ENCODE data around the gene RAD18. TPM values are rescaled to one million over a fixed set of nuclear protein-coding genes. Genes with fewer than 3 reads are reported as not detected.
A peak's percentile ranks its signal among the peaks of the same experiment; 100 is the strongest.

Gene RAD18
- polyA plus RNA-seq, 1 experiment = 10.7 TPM

- H3K27me3 ChIP-seq (ENCODE audit: control insufficient read depth, insufficient read depth, low read length) = no peaks in the 10 kb centered on the region
- H3K4me3 ChIP-seq (ENCODE audit: low read depth, low read length) = no peak overlapping the region
- H3K9me3 ChIP-seq (ENCODE audit: control insufficient read depth, insufficient read depth, low read length) = no peaks in the 10 kb centered on the region; the same call in 1 of the 2 replicates
- CTCF ChIA-PET = interaction anchor here (0.9 to 2.7 kb wide), 2 partner anchors 13 to 83 kb away, joined by 3 to 26 read pairs; partner anchors contain the start of gene OXTR
- POLR2A ChIA-PET = no interaction called here
- TF ChIP-seq CTCF (IDR thresholded peaks at IDR 0.05; ENCODE audit: low read depth, low read length) = no peak
- H3K27ac ChIP-seq (ENCODE audit: low read depth, low read length) = peak overlapping the region; percentile 77
- no peak for DNase-seq (ENCODE audit: low read depth, low spot score)
Observed at GRCh38 chr3:8852511-8852910, 110.8 kb downstream of the RAD18 start.

GRCh38 chr3:8851703-8852102 is 111.6 kb downstream of the RAD18 start:
- no peak overlapping the region for H3K4me3 ChIP-seq (ENCODE audit: low read depth, low read length)
- peak overlapping the region; percentile 85 for H3K27ac ChIP-seq (ENCODE audit: low read depth, low read length)
- CTCF ChIA-PET = interaction anchor here (0.7 to 2.7 kb wide), 3 partner anchors 24 to 434 kb away, joined by 3 to 26 read pairs (median 3); partner anchors contain the start of gene OXTR
- POLR2A ChIA-PET = interaction anchor here (0.7 to 1.2 kb wide), 4 partner anchors 17 to 82 kb away, joined by 3 read pairs; partner anchors contain the start of gene OXTR
- H3K9me3 ChIP-seq (ENCODE audit: control insufficient read depth, insufficient read depth, low read length) = no peaks in the 10 kb centered on the region; the same call in 1 of the 2 replicates
- TF ChIP-seq CTCF (IDR thresholded peaks at IDR 0.05; ENCODE audit: low read depth, low read length) = no peak
- no peaks in the 10 kb centered on the region for H3K27me3 ChIP-seq (ENCODE audit: control insufficient read depth, insufficient read depth, low read length)
- DNase-seq (ENCODE audit: low read depth, low spot score) = peak; percentile 72

GRCh38 chr3:8848696-8849131 is 114.6 kb downstream of the RAD18 start:
- CTCF ChIA-PET = interaction anchor here (1.3 to 2.1 kb wide), 2 partner anchors 12 to 80 kb away, joined by 4 to 11 read pairs; partner anchors contain the start of gene OXTR

GRCh38 chr3:8847317-8847716 is 116.0 kb downstream of the RAD18 start:
- no peak for DNase-seq (ENCODE audit: low read depth, low spot score)
- POLR2A ChIA-PET = no interaction called here
- no peaks in the 10 kb centered on the region; the same call in 1 of the 2 replicates for H3K9me3 ChIP-seq (ENCODE audit: control insufficient read depth, insufficient read depth, low read length)
- H3K27ac ChIP-seq (ENCODE audit: low read depth, low read length) = no peak overlapping the region
- no peak overlapping the region for H3K4me3 ChIP-seq (ENCODE audit: low read depth, low read length)
- no peak for TF ChIP-seq CTCF (IDR thresholded peaks at IDR 0.05; ENCODE audit: low read depth, low read length)
- CTCF ChIA-PET = interaction anchor here (0.6 kb wide), 1 partner anchor 520 kb away, joined by 3 read pairs; no protein-coding TSS in a partner anchor
- H3K27me3 ChIP-seq (ENCODE audit: control insufficient read depth, insufficient read depth, low read length) = no peaks in the 10 kb centered on the region

More at GRCh38 chr3:8848696-8849131, 114.6 kb downstream of the RAD18 start:
- POLR2A ChIA-PET = interaction anchor here (1.2 to 1.8 kb wide), 2 partner anchors 8 to 37 kb away, joined by 3 to 4 read pairs; no protein-coding TSS in a partner anchor
- Histone ChIP-seq H3K4me3 (ENCODE audit: low read depth, low read length) (no peak overlapping the region), H3K9me3 (ENCODE audit: control insufficient read depth, insufficient read depth, low read length) (no peaks in the 10 kb centered on the region; the same call in 1 of the 2 replicates), H3K27me3 (ENCODE audit: control insufficient read depth, insufficient read depth, low read length) (no peaks in the 10 kb centered on the region), H3K27ac (ENCODE audit: low read depth, low read length) (peak overlapping the region; percentile 71)
- DNase-seq (ENCODE audit: low read depth, low spot score) = no peak
- TF ChIP-seq CTCF (IDR thresholded peaks at IDR 0.05; ENCODE audit: low read depth, low read length) = no peak

- CTCF ChIA-PET = interaction anchor here (0.7 kb wide), 1 partner anchor 21 kb away, joined by 3 read pairs; no protein-coding TSS in a partner anchor
- no peak for TF ChIP-seq CTCF (IDR thresholded peaks at IDR 0.05; ENCODE audit: low read depth, low read length)
- Histone ChIP-seq H3K27ac (ENCODE audit: low read depth, low read length) (peak overlapping the region; percentile 53), H3K27me3 (ENCODE audit: control insufficient read depth, insufficient read depth, low read length) (no peaks in the 10 kb centered on the region), H3K4me3 (ENCODE audit: low read depth, low read length) (no peak overlapping the region), H3K9me3 (ENCODE audit: control insufficient read depth, insufficient read depth, low read length) (no peaks in the 10 kb centered on the region; the same call in 1 of the 2 replicates)
- no peak for DNase-seq (ENCODE audit: low read depth, low spot score)
- POLR2A ChIA-PET = no interaction called here
Observed at GRCh38 chr3:8846176-8846575, 117.1 kb downstream of the RAD18 start.
